H9 (cell line): ENCODE data around the gene EIF4H. TPM values are rescaled to one million over a fixed set of nuclear protein-coding genes. Genes with fewer than 3 reads are reported as not detected.
A peak's percentile ranks its signal among the peaks of the same experiment; 100 is the strongest.

Experiments used
- DNase-seq: peaks from one replicate; pipeline ENCODE4 v3.0.0-alpha.2; 2017
- H2AFZ ChIP-seq: one replicate; pipeline ENCODE4 v1.6.1; 2013; ENCODE audit warnings: mild to moderate bottlenecking, low read length, control low read depth, moderate library complexity
- H2AK5ac ChIP-seq: 2 replicates; pipeline ENCODE4 v1.6.1; 2013; ENCODE audit warnings: low read length, control low read depth, mixed read lengths; ENCODE audit not compliant: insufficient read length
- H2BK120ac ChIP-seq: one replicate; pipeline ENCODE4 v1.6.1; 2013; ENCODE audit warnings: low read depth, mild to moderate bottlenecking, low read length, control low read depth, inconsistent platforms; ENCODE audit not compliant: poor library complexity, severe bottlenecking
- H2BK12ac ChIP-seq: 2 replicates; pipeline ENCODE4 v1.6.1; 2013; ENCODE audit warnings: low read length, control low read depth, mixed read lengths, low read depth; ENCODE audit not compliant: insufficient read length
- H2BK15ac ChIP-seq: 2 replicates; pipeline ENCODE4 v1.6.1; 2013; ENCODE audit warnings: low read depth, low read length, control low read depth
- H2BK20ac ChIP-seq: one replicate; pipeline ENCODE4 v1.6.1; 2013; ENCODE audit warnings: low read depth, mild to moderate bottlenecking, low read length, control low read depth, inconsistent platforms; ENCODE audit not compliant: poor library complexity, severe bottlenecking
- H2BK5ac ChIP-seq: 2 replicates; pipeline ENCODE4 v1.6.1; 2013; ENCODE audit warnings: low read length, control low read depth, mixed read lengths; ENCODE audit not compliant: insufficient read length
- H3K14ac ChIP-seq: 2 replicates; pipeline ENCODE4 v1.6.1; 2013; ENCODE audit warnings: low read length, control low read depth; ENCODE audit not compliant: insufficient read depth
- H3K18ac ChIP-seq: 2 replicates; pipeline ENCODE4 v1.6.1; 2013; ENCODE audit warnings: low read depth, mild to moderate bottlenecking, mixed read lengths, low read length, control low read depth; ENCODE audit not compliant: insufficient read length
- H3K23ac ChIP-seq: 2 replicates; pipeline ENCODE4 v1.6.1; 2013; ENCODE audit warnings: low read length, control low read depth, mixed read lengths, low read depth; ENCODE audit not compliant: insufficient read length
- H3K23me2 ChIP-seq: 2 replicates; pipeline ENCODE4 v1.6.1; 2013; ENCODE audit warnings: low read depth, mild to moderate bottlenecking, mixed read lengths, low read length, control low read depth; ENCODE audit not compliant: insufficient read length, poor library complexity, severe bottlenecking
- H3K27ac ChIP-seq: 2 replicates; pipeline ENCODE4 v1.5.1; 2013; ENCODE audit warnings: low read length, control low read depth, mixed read lengths, low read depth; ENCODE audit not compliant: insufficient read length
- H3K27me3 ChIP-seq: 2 replicates; pipeline ENCODE4 v1.6.1; 2013; ENCODE audit warnings: low read length, control low read depth, inconsistent platforms; ENCODE audit not compliant: insufficient read depth
- H3K4ac ChIP-seq: 2 replicates; pipeline ENCODE4 v1.6.1; 2013; ENCODE audit warnings: low read depth, mild to moderate bottlenecking, control low read depth, inconsistent platforms, low read length, moderate library complexity
- H3K4me1 ChIP-seq: 2 replicates; pipeline ENCODE4 v1.6.1; 2013; ENCODE audit warnings: low read length, control low read depth, inconsistent platforms; ENCODE audit not compliant: insufficient read depth
- H3K4me2 ChIP-seq: 2 replicates; pipeline ENCODE4 v1.6.1; 2013; ENCODE audit warnings: low read length, control low read depth, mixed read lengths; ENCODE audit not compliant: insufficient read length, insufficient read depth
- H3K56ac ChIP-seq: 2 replicates; pipeline ENCODE4 v1.6.1; 2013; ENCODE audit warnings: low read depth, mild to moderate bottlenecking, mixed read lengths, low read length, control low read depth; ENCODE audit not compliant: insufficient read length
- H3K79me1 ChIP-seq: 2 replicates; pipeline ENCODE4 v1.6.1; 2013; ENCODE audit warnings: low read depth, mild to moderate bottlenecking, moderate library complexity, low read length, control low read depth, inconsistent platforms; ENCODE audit not compliant: insufficient read depth, poor library complexity, severe bottlenecking
- H3K79me2 ChIP-seq: 2 replicates; pipeline ENCODE4 v1.6.1; 2013; ENCODE audit warnings: low read length, control low read depth, inconsistent platforms; ENCODE audit not compliant: insufficient read depth
- H3K9ac ChIP-seq: 2 replicates; pipeline ENCODE4 v1.6.1; 2013; ENCODE audit warnings: low read length, control low read depth, mixed read lengths; ENCODE audit not compliant: insufficient read length; ENCODE audit errors: extremely low read depth
- H3K9me3 ChIP-seq: one replicate; pipeline ENCODE4 v1.6.1; 2013; ENCODE audit warnings: low read depth, low read length, inconsistent platforms; ENCODE audit not compliant: control insufficient read depth
- H3T11ph ChIP-seq: one replicate; pipeline ENCODE4 v1.6.1; 2013; ENCODE audit warnings: mild to moderate bottlenecking, low read length, control low read depth, inconsistent platforms
- H4K20me1 ChIP-seq: one replicate; pipeline ENCODE4 v1.6.1; 2013; ENCODE audit not compliant: control insufficient read depth, insufficient read length, insufficient read depth
- H4K5ac ChIP-seq: 2 replicates; pipeline ENCODE4 v1.6.1; 2013; ENCODE audit warnings: low read depth, mild to moderate bottlenecking, mixed read lengths, low read length, control low read depth; ENCODE audit not compliant: insufficient read length
- H4K8ac ChIP-seq: replicated peaks from 2 replicates; pipeline ENCODE4 v1.6.1; 2013; ENCODE audit warnings: low read length, control low read depth, mixed read lengths, low read depth; ENCODE audit not compliant: insufficient read length
- H4K91ac ChIP-seq: 2 replicates; pipeline ENCODE4 v1.6.1; 2013; ENCODE audit warnings: low read depth, mild to moderate bottlenecking, moderate library complexity, mixed read lengths, low read length, control low read depth; ENCODE audit not compliant: insufficient read length
- H3K27ac Mint-ChIP-seq, 3 experiments: 2 replicates in 2 of 3; 3 replicates in 1 of 3; pipeline ENCODE4 v1.8.0; 2020 to 2021; ENCODE audit warnings: mixed read lengths in 3 of 3, mild to moderate bottlenecking in 1 of 3, moderate library complexity in 1 of 3
- H3K27me3 Mint-ChIP-seq: 2 replicates; pipeline ENCODE4 v1.8.0; 2021; ENCODE audit warnings: low read depth, mild to moderate bottlenecking, moderate library complexity, mixed read lengths
- H3K36me3 Mint-ChIP-seq, 3 experiments: 2 replicates in 2 of 3; 3 replicates in 1 of 3; pipeline ENCODE4 v1.8.0; 2020 to 2021; ENCODE audit warnings: low read depth in 3 of 3, mixed read lengths in 3 of 3; ENCODE audit not compliant: insufficient read depth in 1 of 3
- H3K4me1 Mint-ChIP-seq, 2 experiments: 2 replicates each; pipeline ENCODE4 v1.8.0; 2020; ENCODE audit warnings: mixed read lengths in 2 of 2
- H3K4me3 Mint-ChIP-seq, 2 experiments: 2 replicates in 1 of 2; 3 replicates in 1 of 2; pipeline ENCODE4 v1.8.0; 2020 to 2021; ENCODE audit warnings: mild to moderate bottlenecking in 2 of 2, mixed read lengths in 2 of 2, moderate library complexity in 1 of 2
- H3K9me3 Mint-ChIP-seq, 2 experiments: 2 replicates in 1 of 2; 3 replicates in 1 of 2; pipeline ENCODE4 v1.8.0; 2020; ENCODE audit warnings: mild to moderate bottlenecking in 2 of 2, mixed read lengths in 2 of 2, moderate library complexity in 1 of 2
- CTCF ChIP-seq: fragments of 200-600 bp; sonication (generic); conservative IDR thresholded peaks from 3 replicates; pipeline ENCODE4 v1.8.0; 2021; ENCODE audit warnings: antibody characterized with exemption, mild to moderate bottlenecking
- WGBS: extraction: QIAGEN DNeasy Blood & Tissue Kit; methylation state at CpG from one replicate; pipeline ENCODE4 v1.1.7; 2013; ENCODE audit warnings: missing lambda C conversion rate, low lambda C conversion rate, mixed read lengths; ENCODE audit not compliant: insufficient read length; ENCODE audit errors: extremely low coverage; 5-methylcytosine and 5-hydroxymethylcytosine counted together
- total RNA-seq: library from RNA; stranded (reverse); gene quantifications from 2 replicates; pipeline ENCODE4 v1.2.1, GENCODE V29; 2021

The EIF4H gene
- total RNA-seq, 1 experiment from 2014 or later: 363 TPM

- H2BK15ac ChIP-seq: no peak overlapping the region
- Mint-ChIP-seq H3K27me3 (peaks cover 5% of the 10 kb centered on the region), H3K9me3 (no peaks in the 10 kb centered on the region), H3K36me3 (peaks cover 0 to 2% (median 0%) of the 10 kb centered on the region in 3 experiments; a peak in 3 of 7 replicates), H3K27ac (0 out of 7 replicates have a peak overlapping the region, but pooled peaks of 1 of the 3 experiments have one; percentile 51), H3K4me1 (peaks cover 7 to 18% of the 10 kb centered on the region in 2 experiments; a peak in 2 of 4 replicates), H3K4me3 (no peak overlapping the region)
- no CpG with 5 or more reads among the region's 9 CpGs for WGBS
- no peak overlapping the region for H2BK20ac ChIP-seq
- no peak overlapping the region for H2AK5ac ChIP-seq
- no peaks in the 10 kb centered on the region for H3K79me1 ChIP-seq
- H4K20me1 ChIP-seq: peaks cover 3% of the 10 kb centered on the region
- no peak overlapping the region for H2AFZ ChIP-seq
- H2BK12ac ChIP-seq: no peak overlapping the region
- no peak overlapping the region for H3T11ph ChIP-seq
- no peak overlapping the region for H3K9ac ChIP-seq
- no peak overlapping the region for H3K4ac ChIP-seq
- no peak overlapping the region for H3K27ac ChIP-seq
- H3K18ac ChIP-seq: no peak overlapping the region
- H4K91ac ChIP-seq: no peak overlapping the region
- H3K14ac ChIP-seq: no peak overlapping the region
- H2BK120ac ChIP-seq: no peak overlapping the region
- H3K4me1 ChIP-seq: no peaks in the 10 kb centered on the region
- H3K79me2 ChIP-seq: no peaks in the 10 kb centered on the region
- no peak overlapping the region for H3K4me2 ChIP-seq
- H3K9me3 ChIP-seq: no peaks in the 10 kb centered on the region
- no peak overlapping the region for H3K23ac ChIP-seq
- H3K56ac ChIP-seq: no peak overlapping the region
- H3K23me2 ChIP-seq: no peaks in the 10 kb centered on the region
- H4K5ac ChIP-seq: no peak overlapping the region
- TF ChIP-seq CTCF: no peak
- H2BK5ac ChIP-seq: no peak overlapping the region
- H4K8ac ChIP-seq: no peak overlapping the region
- H3K27me3 ChIP-seq: no peaks in the 10 kb centered on the region
- DNase-seq: no peak
Observed at GRCh38 chr7:74220229-74220628, 46.1 kb downstream of the EIF4H start.
